WERI-Rb-1 (cell line): Measurements from ENCODE around the gene TAS1R3.

ENCODE experiments used
- DNase-seq: peaks from one replicate; pipeline ENCODE4 v3.0.0-alpha.2; 2020
- H3K27ac ChIP-seq: fragments of 250-450 bp; sonication (Bioruptor Pico); 2 replicates; pipeline ENCODE4 v1.5.1; 2020; ENCODE audit warnings: mild to moderate bottlenecking, moderate library complexity
- H3K27me3 ChIP-seq: fragments of 250-450 bp; sonication (Bioruptor Pico); 2 replicates; pipeline ENCODE4 v1.5.1; 2021; ENCODE audit warnings: mild to moderate bottlenecking, low read depth, moderate library complexity; ENCODE audit not compliant: insufficient read depth, severe bottlenecking
- H3K36me3 ChIP-seq: fragments of 250-450 bp; sonication (Bioruptor Pico); 2 replicates; pipeline ENCODE4 v1.5.1; 2020; ENCODE audit warnings: mild to moderate bottlenecking, moderate library complexity
- H3K4me3 ChIP-seq: 2 replicates; pipeline ENCODE4 v1.5.1; 2011; ENCODE audit warnings: low read depth, mild to moderate bottlenecking, control low read depth, low read length
- H3K9me3 ChIP-seq: fragments of 250-450 bp; sonication (Bioruptor Pico); 2 replicates; pipeline ENCODE4 v1.5.1; 2021; ENCODE audit warnings: mild to moderate bottlenecking, moderate library complexity; ENCODE audit not compliant: severe bottlenecking
- TF ChIP-seq, protein P1 (sequence below): IDR thresholded peaks from 2 replicates; pipeline ENCODE4 v1.5.1; 2011; ENCODE audit warnings: low read depth, mild to moderate bottlenecking, control low read depth, inconsistent platforms, low read length

Gene TAS1R3

DNA sequence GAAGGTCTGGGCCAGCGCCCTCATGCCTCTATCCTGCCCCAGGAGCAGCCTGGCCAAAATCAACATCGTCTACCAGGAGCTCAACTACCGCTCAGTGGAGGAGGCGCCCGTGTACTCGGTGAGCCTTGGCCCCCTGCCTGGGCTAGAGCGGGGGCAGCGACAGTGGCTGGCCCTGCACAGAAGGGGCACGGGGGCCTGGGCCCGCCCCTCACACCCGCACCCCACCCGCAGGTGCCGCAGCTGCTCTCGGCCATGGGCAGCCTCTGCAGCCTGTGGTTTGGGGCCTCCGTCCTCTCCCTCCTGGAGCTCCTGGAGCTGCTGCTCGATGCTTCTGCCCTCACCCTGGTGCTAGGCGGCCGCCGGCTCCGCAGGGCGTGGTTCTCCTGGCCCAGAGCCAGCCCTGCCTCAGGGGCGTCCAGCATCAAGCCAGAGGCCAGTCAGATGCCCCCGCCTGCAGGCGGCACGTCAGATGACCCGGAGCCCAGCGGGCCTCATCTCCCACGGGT lies 40.0 kb upstream of the TAS1R3 start:
- Histone ChIP-seq H3K9me3 (no peaks in the 10 kb centered on the region), H3K27me3 (no peaks in the 10 kb centered on the region), H3K27ac (peak overlapping the region; percentile 38), H3K36me3 (peaks cover 36% of the 10 kb centered on the region), H3K4me3 (no peak overlapping the region)
- DNase-seq, result no peak
- TF ChIP-seq, protein P1, sequence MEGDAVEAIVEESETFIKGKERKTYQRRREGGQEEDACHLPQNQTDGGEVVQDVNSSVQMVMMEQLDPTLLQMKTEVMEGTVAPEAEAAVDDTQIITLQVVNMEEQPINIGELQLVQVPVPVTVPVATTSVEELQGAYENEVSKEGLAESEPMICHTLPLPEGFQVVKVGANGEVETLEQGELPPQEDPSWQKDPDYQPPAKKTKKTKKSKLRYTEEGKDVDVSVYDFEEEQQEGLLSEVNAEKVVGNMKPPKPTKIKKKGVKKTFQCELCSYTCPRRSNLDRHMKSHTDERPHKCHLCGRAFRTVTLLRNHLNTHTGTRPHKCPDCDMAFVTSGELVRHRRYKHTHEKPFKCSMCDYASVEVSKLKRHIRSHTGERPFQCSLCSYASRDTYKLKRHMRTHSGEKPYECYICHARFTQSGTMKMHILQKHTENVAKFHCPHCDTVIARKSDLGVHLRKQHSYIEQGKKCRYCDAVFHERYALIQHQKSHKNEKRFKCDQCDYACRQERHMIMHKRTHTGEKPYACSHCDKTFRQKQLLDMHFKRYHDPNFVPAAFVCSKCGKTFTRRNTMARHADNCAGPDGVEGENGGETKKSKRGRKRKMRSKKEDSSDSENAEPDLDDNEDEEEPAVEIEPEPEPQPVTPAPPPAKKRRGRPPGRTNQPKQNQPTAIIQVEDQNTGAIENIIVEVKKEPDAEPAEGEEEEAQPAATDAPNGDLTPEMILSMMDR, result no peak

DNA sequence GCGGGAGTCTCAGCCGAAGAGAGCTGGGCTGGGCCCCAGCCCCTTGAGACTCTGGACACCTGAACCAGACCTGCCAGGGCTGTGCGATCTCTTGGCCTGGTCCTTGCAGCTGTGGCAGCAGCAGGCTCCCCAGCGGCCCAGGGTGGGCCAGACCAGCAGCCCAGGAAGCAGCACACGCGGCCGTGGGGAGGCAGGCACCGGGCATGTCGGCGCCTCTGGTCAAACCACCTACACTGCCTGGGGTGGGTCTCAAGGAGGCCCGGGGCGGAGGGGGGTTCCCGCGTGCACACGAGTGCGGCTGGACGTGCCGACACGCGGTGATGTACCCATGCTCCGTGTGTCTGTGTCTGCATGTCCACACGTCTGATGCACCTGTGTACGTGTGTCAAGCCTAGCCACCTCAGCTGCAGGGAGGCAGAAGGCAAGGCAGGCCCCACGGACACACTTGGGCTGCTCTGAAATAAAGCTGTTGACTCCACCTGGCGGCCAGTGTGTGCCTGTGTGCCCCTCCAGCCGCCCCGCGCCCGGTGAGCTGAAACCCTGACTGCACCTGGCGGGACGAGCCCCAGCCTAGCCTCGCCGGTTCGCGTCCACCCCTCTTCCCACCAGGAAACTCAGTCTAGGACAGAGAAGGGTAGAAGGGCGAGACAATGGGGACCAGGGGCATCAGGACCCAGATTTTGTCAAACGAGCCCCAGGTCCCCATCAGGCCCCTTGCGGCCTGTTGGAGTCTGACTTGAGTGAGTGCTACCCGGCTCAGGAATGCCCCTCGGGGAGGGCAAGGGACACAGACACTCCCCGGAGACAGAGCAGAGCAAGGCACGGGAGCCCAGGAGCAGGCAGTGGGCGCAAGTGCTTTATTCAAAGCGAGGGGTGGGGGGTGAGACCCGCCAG lies 39.3 kb upstream of the TAS1R3 start:
- peaks cover 41% of the 10 kb centered on the region for H3K36me3 ChIP-seq

DNA sequence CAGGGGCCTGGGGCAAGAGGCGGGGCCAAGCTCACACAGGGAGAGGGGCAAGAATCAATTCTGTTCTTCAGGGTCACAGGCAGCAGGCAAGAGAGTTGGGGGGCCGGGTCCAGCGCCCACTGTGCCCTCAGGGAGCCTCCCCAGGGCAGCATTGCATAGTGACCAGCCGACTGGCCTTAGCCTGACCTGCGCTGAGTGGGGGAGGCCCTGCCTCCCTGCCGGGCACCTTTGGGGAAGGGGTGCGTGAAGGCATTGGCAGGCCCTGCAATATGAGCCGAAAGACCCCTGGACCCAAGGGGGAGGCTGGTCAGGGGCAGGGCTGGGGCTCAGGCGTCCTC lies 38.7 kb upstream of the TAS1R3 start:
- H3K27ac ChIP-seq, result peak overlapping the region; percentile 30; the same call in 1 of the 2 replicates
- H3K36me3 ChIP-seq, result peaks cover 42% of the 10 kb centered on the region
- H3K9me3 ChIP-seq, result no peaks in the 10 kb centered on the region
- DNase-seq, result no peak
- no peak overlapping the region for H3K4me3 ChIP-seq
- TF ChIP-seq, protein P1, result no peak
- H3K27me3 ChIP-seq, result no peaks in the 10 kb centered on the region

More for the DNA sequence above, 39.3 kb upstream of the TAS1R3 start:
- DNase-seq, result peak; percentile 88
- Histone ChIP-seq H3K27me3 (no peaks in the 10 kb centered on the region), H3K9me3 (no peaks in the 10 kb centered on the region), H3K27ac (peak overlapping the region; percentile 38), H3K4me3 (no peak overlapping the region)
- TF ChIP-seq, protein P1, result peak; percentile 85

DNA sequence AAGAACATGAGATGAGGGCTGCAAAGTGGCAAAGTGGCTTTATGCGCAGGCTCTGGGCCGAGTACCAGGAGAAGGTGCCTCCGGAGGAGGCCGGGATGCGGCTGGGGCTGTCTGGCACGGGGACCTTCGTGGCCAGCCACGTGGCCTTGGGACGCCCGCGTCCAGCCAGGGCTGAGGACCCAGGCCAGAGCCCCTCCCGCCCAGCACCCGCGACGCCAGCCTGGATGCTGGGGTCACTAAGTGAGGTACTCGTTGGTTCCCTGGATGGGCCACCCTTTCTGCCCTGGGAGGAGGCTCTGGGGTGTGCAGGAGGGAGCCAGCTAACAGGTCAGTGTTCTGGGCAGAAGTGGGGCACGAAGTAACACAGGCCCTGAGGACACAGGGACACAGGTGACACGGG lies 38.2 kb upstream of the TAS1R3 start:
- H3K27me3 ChIP-seq, result no peaks in the 10 kb centered on the region
- no peak overlapping the region for H3K27ac ChIP-seq
- TF ChIP-seq, protein P1, result no peak
- no peaks in the 10 kb centered on the region for H3K9me3 ChIP-seq
- no peak for DNase-seq
- no peak overlapping the region for H3K4me3 ChIP-seq
- peaks cover 44% of the 10 kb centered on the region for H3K36me3 ChIP-seq

DNA sequence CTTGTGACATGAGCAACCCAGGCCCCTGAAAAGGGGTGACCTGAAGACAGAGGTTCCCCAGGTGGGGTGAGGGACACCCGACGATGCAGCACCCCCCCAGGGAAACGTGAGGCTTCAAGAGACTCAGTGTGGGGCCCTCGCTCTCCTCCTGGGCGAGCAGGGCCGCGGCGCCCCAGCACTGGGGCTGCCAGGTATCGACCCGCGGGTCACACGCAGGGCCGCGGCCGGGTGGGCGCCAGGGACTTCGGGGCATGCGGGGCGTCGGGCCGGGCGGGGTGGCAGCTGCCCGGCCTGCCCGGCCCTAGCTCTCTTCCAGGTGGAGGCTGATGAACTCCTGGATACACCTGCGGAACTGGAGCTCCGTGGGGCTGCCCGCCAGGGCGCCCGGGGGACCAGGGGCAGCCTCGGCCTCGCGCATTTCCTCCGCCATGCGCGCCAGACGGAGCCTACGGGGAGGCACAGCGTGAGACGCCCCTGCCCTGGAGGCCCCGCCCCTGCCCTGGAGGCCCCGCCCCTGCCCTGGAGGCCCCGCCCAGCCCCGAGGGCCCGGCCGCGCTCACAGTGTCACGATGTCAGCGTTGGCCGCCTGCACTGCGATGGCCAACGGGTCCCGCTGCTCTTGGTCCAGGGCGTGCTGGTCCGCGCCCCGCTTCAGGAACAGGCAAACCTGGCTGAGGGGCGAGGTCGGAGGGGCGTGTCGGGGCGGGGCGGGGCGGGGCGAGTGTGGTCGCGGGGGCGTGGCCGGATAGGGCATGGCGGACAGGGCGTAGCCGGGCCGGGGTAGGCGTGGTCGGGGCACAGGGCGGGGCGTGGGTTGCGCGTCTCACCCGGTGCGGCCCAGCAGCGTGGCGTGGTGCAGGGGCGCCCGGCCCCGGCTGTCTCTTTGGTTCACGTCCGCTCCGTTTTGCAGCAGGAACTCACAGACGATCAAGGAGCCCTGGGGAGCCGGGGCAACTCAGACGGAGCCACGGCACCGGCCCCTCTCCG lies 37.5 kb upstream of the TAS1R3 start:
- H3K9me3 ChIP-seq, result no peaks in the 10 kb centered on the region
- H3K27ac ChIP-seq, result no peak overlapping the region
- no peaks in the 10 kb centered on the region for H3K27me3 ChIP-seq
- peaks cover 48% of the 10 kb centered on the region for H3K36me3 ChIP-seq
- TF ChIP-seq, protein P1, result no peak
- H3K4me3 ChIP-seq, result no peak overlapping the region
- no peak for DNase-seq
